HepG2 (cell line): ENCODE measurements around the gene CDC42EP1. TPM values are rescaled to one million over a fixed set of nuclear protein-coding genes. Genes with fewer than 3 reads are reported as not detected.

Source experiments
- ATAC-seq: fragments of 200-7000 bp; cut with Tn5 transposase; 3 replicates; pipeline ENCODE4 v1.9.1; 2020; ENCODE audit warnings: mild to moderate bottlenecking, moderate library complexity
- BruUV-seq: library from RNA; stranded (reverse); fragments of 400-500 nt; replicated peaks from 2 replicates; lab custom pipeline; 2021; lab: Mats Ljungman, UMichigan
- CTCF ChIA-PET: fragments of 300-600 bp; formaldehyde crosslinking; extraction: SDS; loops from one replicate; lab custom pipeline; 2021; ENCODE audit warnings: low total read pairs, inconsistent platforms, low intra/inter-chr PET ratio; lab: Yijun Ruan, JAX
- POLR2A ChIA-PET: fragments of 350-600 bp; sonication (Branson Sonifier 250); formaldehyde crosslinking; loops from one replicate; lab custom pipeline; 2020; ENCODE audit warnings: antibody characterized with exemption, inconsistent platforms; lab: Yijun Ruan, JAX
- DNase-seq: peaks from one replicate; pipeline ENCODE4 v3.0.0-alpha.2; 2015; ENCODE audit warnings: low spot score
- FAIRE-seq: peaks from 3 replicates; lab custom pipeline; 2011; peaks lifted over from hg19 to GRCh38; lab: Jason Lieb, UNC
- H2AFZ ChIP-seq: one replicate; pipeline ENCODE4 v1.6.1; 2011; ENCODE audit warnings: low read length, inconsistent platforms
- H3K27ac ChIP-seq: fragments of 300-600 bp; 3 replicates; pipeline ENCODE4 v1.8.0; 2011; ENCODE audit warnings: mixed run types, mild to moderate bottlenecking, mixed read lengths, low read length, inconsistent platforms; ENCODE audit not compliant: insufficient read depth; ENCODE audit errors: extremely low read length
- H3K27me3 ChIP-seq, 2 experiments: fragments of 200-600 bp in 1 of 2; 2 replicates in 1 of 2; 3 replicates in 1 of 2; pipeline versions ENCODE4 v1.6.0 to v1.8.0; 2011; ENCODE audit warnings: low read length in 2 of 2, mild to moderate bottlenecking in 2 of 2, moderate library complexity in 2 of 2, inconsistent platforms in 1 of 2; ENCODE audit not compliant: insufficient read depth in 2 of 2, control insufficient read depth in 1 of 2
- H3K36me3 ChIP-seq, 2 experiments: fragments of 200-600 bp in 1 of 2; replicated peaks in 1 of 2; 2 replicates in 1 of 2; 3 replicates in 1 of 2; pipeline versions ENCODE4 v1.5.1 to v1.8.0; 2011; ENCODE audit warnings: low read length in 2 of 2, inconsistent platforms in 1 of 2; ENCODE audit not compliant: insufficient read depth in 2 of 2, control insufficient read depth in 1 of 2
- H3K4me1 ChIP-seq: 2 replicates; pipeline ENCODE4 v1.5.1; 2012; ENCODE audit warnings: low read length, inconsistent platforms; ENCODE audit not compliant: insufficient read depth
- H3K4me2 ChIP-seq: 2 replicates; pipeline ENCODE4 v1.6.0; 2011; ENCODE audit warnings: low read depth, low read length, inconsistent platforms
- H3K4me3 ChIP-seq, 3 experiments: fragments of 200-600 bp in 1 of 3; sonication (generic), shearing (Covaris generic) in 1 of 3; replicated peaks in 1 of 3; 2 replicates each; pipeline ENCODE4 v1.5.1; 2011 to 2016; ENCODE audit warnings: low read length in 3 of 3, inconsistent platforms in 2 of 3, low read depth in 2 of 3, mild to moderate bottlenecking in 2 of 3, control low read depth in 1 of 3, mixed read lengths in 1 of 3; ENCODE audit not compliant: insufficient read depth in 1 of 3
- H3K79me2 ChIP-seq: one replicate; pipeline ENCODE4 v1.6.1; 2011; ENCODE audit warnings: low read length, inconsistent platforms; ENCODE audit not compliant: insufficient read depth
- H3K9ac ChIP-seq: 2 replicates; pipeline ENCODE4 v1.6.0; 2011; ENCODE audit warnings: mild to moderate bottlenecking, low read depth, low read length, inconsistent platforms; ENCODE audit not compliant: insufficient read depth
- H3K9me3 ChIP-seq: 2 replicates; pipeline ENCODE4 v1.5.1; 2012; ENCODE audit warnings: mild to moderate bottlenecking, low read length
- H4K20me1 ChIP-seq: 2 replicates; pipeline ENCODE4 v1.6.0; 2011; ENCODE audit warnings: inconsistent platforms, mild to moderate bottlenecking, low read length, moderate library complexity; ENCODE audit not compliant: insufficient read depth
- DR1 ChIP-seq: sonication (generic); formaldehyde crosslinking; IDR thresholded peaks from 2 replicates; pipeline ENCODE4 v1.8.0; 2021; ENCODE audit warnings: mild to moderate bottlenecking, missing genetic modification reagents, inconsistent platforms
- FOXO1 ChIP-seq: sonication (generic); formaldehyde crosslinking; IDR thresholded peaks from 2 replicates; pipeline ENCODE4 v1.4.0; 2020; ENCODE audit warnings: missing genetic modification reagents
- HNRNPK ChIP-seq: fragments of 200-400 bp; formaldehyde crosslinking; IDR thresholded peaks from 2 replicates; pipeline ENCODE4 v1.6.1; 2018; ENCODE audit warnings: low read length, low read depth, moderate library complexity, mild to moderate bottlenecking; ENCODE audit not compliant: poor library complexity, severe bottlenecking
- HOXA9 ChIP-seq: sonication (generic); formaldehyde crosslinking; IDR thresholded peaks from 2 replicates; pipeline ENCODE4 v1.8.1; 2022; ENCODE audit warnings: missing genetic modification reagents, mild to moderate bottlenecking, moderate library complexity, borderline replicate concordance
- KDM5A ChIP-seq: fragments of 200-600 bp; sonication (generic); IDR thresholded peaks from 2 replicates; pipeline ENCODE4 v1.7.0; 2018; ENCODE audit warnings: antibody characterized with exemption, mild to moderate bottlenecking, low read length, borderline replicate concordance
- PCBP2 ChIP-seq: fragments of 200-400 bp; formaldehyde crosslinking; optimal IDR thresholded peaks from 2 replicates; pipeline ENCODE3; 2018; ENCODE audit warnings: low read length, low read depth; ENCODE audit not compliant: poor library complexity, severe bottlenecking
- PRDM15 ChIP-seq: sonication (generic); formaldehyde crosslinking; IDR thresholded peaks from 2 replicates; pipeline ENCODE4 v1.4.0; 2020; ENCODE audit warnings: missing genetic modification reagents
- RARG ChIP-seq: sonication (generic); formaldehyde crosslinking; IDR thresholded peaks from 2 replicates; pipeline ENCODE4 v1.4.0; 2020; ENCODE audit warnings: low read depth, mild to moderate bottlenecking, missing genetic modification reagents
- RBM22 ChIP-seq: fragments of 200-400 bp; formaldehyde crosslinking; optimal IDR thresholded peaks from 2 replicates; pipeline ENCODE3; 2017; ENCODE audit warnings: mild to moderate bottlenecking, low read length, moderate library complexity
- TBP ChIP-seq: sonication (generic); formaldehyde crosslinking; IDR thresholded peaks from 2 replicates; pipeline ENCODE4 v1.5.0; 2020; ENCODE audit warnings: missing genetic modification reagents
- ZFP41 ChIP-seq: sonication (generic); formaldehyde crosslinking; IDR thresholded peaks from 2 replicates; pipeline ENCODE4 v1.4.0; 2020; ENCODE audit warnings: mild to moderate bottlenecking, missing genetic modification reagents, borderline replicate concordance
- ZNF547 ChIP-seq: sonication (generic); formaldehyde crosslinking; IDR thresholded peaks from 2 replicates; pipeline ENCODE4 v1.5.1; 2020; ENCODE audit warnings: mild to moderate bottlenecking, missing genetic modification reagents
- ZNF557 ChIP-seq: sonication (generic); formaldehyde crosslinking; IDR thresholded peaks from 2 replicates; pipeline ENCODE4 v1.4.0; 2020; ENCODE audit warnings: missing genetic modification reagents
- WGBS: methylation state at CpG from one replicate; pipeline ENCODE4 v1.1.6; 2017; ENCODE audit warnings: low lambda C conversion rate; 5-methylcytosine and 5-hydroxymethylcytosine counted together
- in situ Hi-C: cut with HindIII; loops from 2 replicates; pipeline ENCODE4 v1.10.0; 2017; ENCODE audit warnings: low pct_unique_long_range_greater_than_20kb; ENCODE audit not compliant: extremely low pct_ligation_motif_present
- intact Hi-C: fragments of 100-400 bp; cut with micrococcal nuclease; formaldehyde crosslinking; loops from one replicate; pipeline ENCODE4 v1.10.0; 2022; ENCODE audit not compliant: unreplicated experiment
- polyA plus RNA-seq, 8 experiments: library from polyadenylated mRNA; depleted of rRNA in 3 of 8; stranded (reverse) in 7 of 8; unstranded in 1 of 8; fragments of >200 nt; fragmentation: Illumina TruSeq in 4 of 8; extraction: Trizol in 4 of 8; gene quantifications; 2 replicates each; pipeline versions ENCODE4 v1.2.1 to v1.2.3, GENCODE V29; 2011 to 2016; ENCODE audit warnings: low read depth in 4 of 8, missing spikeins in 1 of 8, mixed read lengths in 1 of 8; ENCODE audit not compliant: insufficient read depth in 1 of 8
- total RNA-seq, 5 experiments: library from RNA; depleted of rRNA; stranded (reverse); fragments of >200 nt; fragmentation: Illumina TruSeq; extraction: Trizol; gene quantifications; 2 replicates each; pipeline ENCODE4 v1.2.3, GENCODE V29; 2016; ENCODE audit warnings: low read depth in 1 of 5

The CDC42EP1 gene
- total and polyA plus RNA-seq, 2 of the 13 experiments (the other 11 are each of a cell fraction or from before 2014, with no cell fraction given), result 17.1 to 29.5 TPM

DNA sequence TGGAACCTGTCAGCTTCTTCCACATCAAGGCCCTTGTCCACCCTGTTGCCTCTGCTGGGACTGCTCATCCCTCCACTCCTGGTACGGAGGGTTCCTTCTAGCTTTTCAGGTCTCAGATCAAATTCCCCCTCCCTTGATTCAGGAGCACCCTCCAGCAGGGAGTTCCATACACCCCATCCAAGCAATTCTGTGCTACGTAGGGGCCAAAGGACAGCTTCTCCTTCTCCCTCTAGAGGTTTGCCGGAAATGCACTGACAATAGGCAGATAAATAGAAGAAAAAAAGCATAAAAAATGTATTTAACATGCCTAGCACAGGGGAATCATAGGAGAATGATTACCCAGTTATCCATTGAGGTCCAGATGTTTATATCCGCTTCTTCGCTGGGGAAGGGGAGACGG lies 37.8 kb upstream of the CDC42EP1 start:
- BruUV-seq, result no TSS peak
- Histone ChIP-seq H2AFZ (no peak overlapping the region), H4K20me1 (no peaks in the 10 kb centered on the region), H3K27me3 (no peaks in the 10 kb centered on the region; a peak in 1 of 5 replicates), H3K9ac (no peak overlapping the region)
- intact Hi-C loops, result loop anchor here (10.0 kb wide), 1 partner anchor 48 kb away; no protein-coding TSS in a partner anchor
- DNase-seq, result no peak
- no peak for TF ChIP-seq FOXO1 (CRISPR knock-in tag)
- no peak for TF ChIP-seq DR1 (CRISPR knock-in tag)
- TF ChIP-seq PRDM15 (CRISPR knock-in tag), result no peak
- TF ChIP-seq HNRNPK, result no peak
- no peak for TF ChIP-seq RBM22
- no peak for TF ChIP-seq RARG (CRISPR knock-in tag)
- no peak for TF ChIP-seq ZNF557
- no peak for TF ChIP-seq ZNF547
- TF ChIP-seq PCBP2, result no peak
- no peak for TF ChIP-seq TBP
- no peak for TF ChIP-seq KDM5A
- TF ChIP-seq HOXA9 (CRISPR knock-in tag), result no peak
- no peak for TF ChIP-seq ZFP41 (CRISPR knock-in tag)
- TF ChIP-seq, all 625 proteins: peak for 0
- ChIA-PET POLR2A (interaction anchor here (0.6 to 2.9 kb wide), 4 partner anchors 10 to 44 kb away, joined by 3 to 19 read pairs (median 4); no protein-coding TSS in a partner anchor), CTCF (no interaction called here)
- Histone ChIP-seq H3K4me3 (no peak overlapping the region; a peak in 1 of 6 replicates), H3K4me1 (peaks cover 84% of the 10 kb centered on the region), H3K4me2 (peak overlapping the region; percentile 86), H3K36me3 (no peaks in the 10 kb centered on the region), H3K79me2 (peaks cover 16% of the 10 kb centered on the region), H3K9me3 (no peaks in the 10 kb centered on the region), H3K27ac (no peak overlapping the region)
- FAIRE-seq, result no peak
- 72% methylated on average over 6 of the region's 6 CpGs for WGBS
- in situ Hi-C loops, result no loop called here
- ATAC-seq, result no peak
